Coronary artery (tissue), 2 donors: ENCODE results near the gene PIBF1.

Source experiments
- DNase-seq: peaks from one replicate; pipeline ENCODE4 v3.0.0-alpha.2; 2017; ENCODE audit warnings: low spot score
- H3K27ac ChIP-seq, 2 donors: fragments of 200-600 bp; sonication (generic); one replicate each; pipeline ENCODE4 v1.5.1; 2016 to 2019
- H3K4me3 ChIP-seq: fragments of 200-600 bp; sonication (generic); 2 replicates; pipeline ENCODE4 v1.5.1; 2016; ENCODE audit warnings: mild to moderate bottlenecking, moderate library complexity
- TF ChIP-seq, protein P1 (sequence below): fragments of 200-600 bp; sonication (generic); IDR thresholded peaks from one replicate; pipeline ENCODE4 v1.5.1; 2019; ENCODE audit warnings: antibody characterized with exemption

PIBF1 gene

GRCh38 chr13:72953391-72953965 lies 171.5 kb downstream of the PIBF1 start:
- TF ChIP-seq, protein P1, sequence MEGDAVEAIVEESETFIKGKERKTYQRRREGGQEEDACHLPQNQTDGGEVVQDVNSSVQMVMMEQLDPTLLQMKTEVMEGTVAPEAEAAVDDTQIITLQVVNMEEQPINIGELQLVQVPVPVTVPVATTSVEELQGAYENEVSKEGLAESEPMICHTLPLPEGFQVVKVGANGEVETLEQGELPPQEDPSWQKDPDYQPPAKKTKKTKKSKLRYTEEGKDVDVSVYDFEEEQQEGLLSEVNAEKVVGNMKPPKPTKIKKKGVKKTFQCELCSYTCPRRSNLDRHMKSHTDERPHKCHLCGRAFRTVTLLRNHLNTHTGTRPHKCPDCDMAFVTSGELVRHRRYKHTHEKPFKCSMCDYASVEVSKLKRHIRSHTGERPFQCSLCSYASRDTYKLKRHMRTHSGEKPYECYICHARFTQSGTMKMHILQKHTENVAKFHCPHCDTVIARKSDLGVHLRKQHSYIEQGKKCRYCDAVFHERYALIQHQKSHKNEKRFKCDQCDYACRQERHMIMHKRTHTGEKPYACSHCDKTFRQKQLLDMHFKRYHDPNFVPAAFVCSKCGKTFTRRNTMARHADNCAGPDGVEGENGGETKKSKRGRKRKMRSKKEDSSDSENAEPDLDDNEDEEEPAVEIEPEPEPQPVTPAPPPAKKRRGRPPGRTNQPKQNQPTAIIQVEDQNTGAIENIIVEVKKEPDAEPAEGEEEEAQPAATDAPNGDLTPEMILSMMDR = no peak
- Histone ChIP-seq H3K4me3 (no peak overlapping the region), H3K27ac (no peak overlapping the region)
- DNase-seq = no peak

- no peak for DNase-seq
- Histone ChIP-seq H3K4me3 (no peak overlapping the region), H3K27ac (no peak overlapping the region)
- TF ChIP-seq, protein P1 = no peak
Measured at GRCh38 chr13:72959643-72960042, 177.7 kb downstream of the PIBF1 start.

GRCh38 chr13:72960114-72960513 lies 178.2 kb downstream of the PIBF1 start:
- no peak for DNase-seq
- H3K4me3 ChIP-seq = no peak overlapping the region
- TF ChIP-seq, protein P1 = no peak
- H3K27ac ChIP-seq = no peak overlapping the region

DNA sequence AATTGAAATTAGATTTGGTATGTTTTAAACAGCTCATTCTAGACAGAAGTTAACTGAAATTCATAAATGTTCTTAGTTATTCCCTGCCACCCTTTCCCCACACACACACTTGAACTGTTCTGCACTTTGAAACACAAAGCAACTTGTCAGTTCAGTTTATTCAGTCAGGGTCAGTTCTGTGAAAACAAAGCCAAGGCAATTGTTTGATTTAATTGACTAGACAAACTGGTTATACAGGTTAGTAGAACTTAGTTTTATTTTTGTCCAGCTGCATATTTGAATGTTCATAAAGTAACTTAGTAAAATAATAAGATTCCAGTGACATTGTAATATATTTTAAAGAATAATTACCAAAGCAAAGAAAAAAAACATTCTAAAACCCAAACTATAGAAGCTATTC lies 178.6 kb downstream of the PIBF1 start:
- H3K4me3 ChIP-seq = no peak overlapping the region
- no peak overlapping the region for H3K27ac ChIP-seq
- no peak for DNase-seq

GRCh38 chr13:72963762-72964161 lies 181.8 kb downstream of the PIBF1 start:
- no peak for DNase-seq
- H3K4me3 ChIP-seq = no peak overlapping the region
- TF ChIP-seq, protein P1 = no peak
- no peak overlapping the region for H3K27ac ChIP-seq

More for the DNA sequence above, 178.6 kb downstream of the PIBF1 start:
- TF ChIP-seq, protein P1 = no peak

DNA sequence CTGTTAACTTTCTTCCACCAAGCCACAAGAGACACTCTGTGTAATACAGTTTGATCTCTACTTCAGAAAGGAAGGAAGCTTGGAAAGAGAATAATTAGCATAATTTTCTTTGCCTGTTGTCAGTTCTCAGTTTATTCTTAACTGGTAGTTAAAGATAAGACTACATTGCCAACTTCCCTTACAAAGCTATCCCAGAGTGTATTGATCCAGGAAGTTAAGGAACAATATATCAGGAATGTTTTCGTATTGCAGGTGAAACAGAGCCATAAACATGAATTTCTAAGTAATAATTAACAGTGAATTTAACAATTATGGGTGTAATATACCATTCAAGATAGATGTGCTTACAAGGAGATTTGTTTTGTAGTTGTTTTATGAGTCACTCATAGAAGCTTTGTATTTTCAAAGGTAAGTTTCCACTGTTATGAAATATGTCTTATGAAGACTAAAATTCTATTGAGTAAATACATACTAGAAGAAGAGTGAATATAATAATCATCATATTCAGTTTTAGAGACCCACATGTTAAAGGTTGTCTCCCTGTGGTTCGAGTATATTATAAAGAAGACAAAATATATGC lies 188.5 kb downstream of the PIBF1 start:
- H3K4me3 ChIP-seq = no peak overlapping the region
- TF ChIP-seq, protein P1 = no peak
- no peak for DNase-seq
- H3K27ac ChIP-seq = no peak overlapping the region

DNA sequence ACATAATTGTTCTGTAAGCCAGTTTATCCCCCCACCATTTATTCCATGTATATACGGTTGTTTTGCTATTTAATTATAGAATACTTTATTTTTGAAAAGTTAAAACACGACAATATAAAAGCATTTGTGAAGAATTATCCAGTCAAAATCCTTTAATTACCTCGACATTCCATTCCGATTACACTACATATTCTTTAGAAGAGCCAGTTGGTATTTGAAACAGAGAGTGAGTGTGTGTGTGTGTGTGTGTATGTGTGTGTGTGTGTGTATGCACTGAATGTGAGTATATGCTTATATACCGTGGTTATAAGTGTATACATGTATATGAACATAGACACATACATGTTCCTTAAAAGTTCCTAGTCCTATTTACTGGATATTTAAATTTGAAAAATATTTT lies 189.0 kb downstream of the PIBF1 start:
- Histone ChIP-seq H3K4me3 (no peak overlapping the region), H3K27ac (no peak overlapping the region)
- no peak for DNase-seq
- TF ChIP-seq, protein P1 = no peak
